ENCODE data around the gene RNASET2. TPM values are rescaled to one million over a fixed set of nuclear protein-coding genes. Genes with fewer than 3 reads are reported as not detected.

Gene RNASET2
- total and polyA plus RNA-seq, 2 of the 13 experiments (the other 11 are each of a cell fraction or from before 2014, with no cell fraction given) = 44.6 to 597 TPM

GRCh38 chr6:166907373-166907841 lies 48.9 kb downstream of the RNASET2 start:
- no peak overlapping the region for H3K27ac ChIP-seq (ENCODE audit: extremely low read length, insufficient read depth, low read length)
- no peaks in the 10 kb centered on the region for H3K9me3 ChIP-seq (ENCODE audit: low read length)
- no peak for TF ChIP-seq PHB2 (IDR thresholded peaks at IDR 0.05; ENCODE audit: partially characterized antibody)
- no peak for TF ChIP-seq ZNF138 (CRISPR knock-in tag; IDR thresholded peaks at IDR 0.05; ENCODE audit: low read depth)
- TF ChIP-seq NR2F6 (IDR thresholded peaks at IDR 0.05) = no peak
- no peak for TF ChIP-seq NR2F6 (CRISPR knock-in tag; IDR thresholded peaks at IDR 0.05)
- TF ChIP-seq XRCC5 (optimal IDR thresholded peaks at IDR 0.05; ENCODE audit: low read length) = no peak
- no peak for TF ChIP-seq ZNF704 (CRISPR knock-in tag; IDR thresholded peaks at IDR 0.05; ENCODE audit: borderline replicate concordance)
- TF ChIP-seq POGZ (CRISPR knock-in tag; IDR thresholded peaks at IDR 0.05) = no peak
- TF ChIP-seq, protein P1, sequence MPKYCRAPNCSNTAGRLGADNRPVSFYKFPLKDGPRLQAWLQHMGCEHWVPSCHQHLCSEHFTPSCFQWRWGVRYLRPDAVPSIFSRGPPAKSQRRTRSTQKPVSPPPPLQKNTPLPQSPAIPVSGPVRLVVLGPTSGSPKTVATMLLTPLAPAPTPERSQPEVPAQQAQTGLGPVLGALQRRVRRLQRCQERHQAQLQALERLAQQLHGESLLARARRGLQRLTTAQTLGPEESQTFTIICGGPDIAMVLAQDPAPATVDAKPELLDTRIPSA (CRISPR knock-in tag; IDR thresholded peaks at IDR 0.05; ENCODE audit: borderline replicate concordance) = no peak
- no peak for TF ChIP-seq ZNF562 (CRISPR knock-in tag; IDR thresholded peaks at IDR 0.05; ENCODE audit: borderline replicate concordance)
- TF ChIP-seq KLF11 (CRISPR knock-in tag; IDR thresholded peaks at IDR 0.05) = no peak
- TF ChIP-seq SIN3A (IDR thresholded peaks at IDR 0.05; ENCODE audit: borderline replicate concordance, low read depth, low read length) = no peak
- TF ChIP-seq HNRNPK (IDR thresholded peaks at IDR 0.05; ENCODE audit: low read depth, low read length, poor library complexity, severe bottlenecking) = no peak
- H3K36me3 ChIP-seq (replicated peaks in 1 of 2; ENCODE audit: control insufficient read depth in 1 of 2, insufficient read depth in 2 of 2, low read length in 2 of 2) = no peaks in the 10 kb centered on the region; a peak in 1 of 5 replicates
- intact Hi-C loops (cut with micrococcal nuclease; ENCODE audit: unreplicated experiment) = no loop called here
- 86% methylated on average over 7 of the region's 8 CpGs for WGBS (ENCODE audit: low lambda C conversion rate)
- ChIA-PET POLR2A (no interaction called here), CTCF (ENCODE audit: low intra/inter-chr PET ratio, low total read pairs) (no interaction called here)
- DNase-seq (ENCODE audit: low spot score) (no peak), FAIRE-seq (no peak), ATAC-seq (no peak)
- in situ Hi-C loops (cut with HindIII; ENCODE audit: extremely low pct_ligation_motif_present, low pct_unique_long_range_greater_than_20kb) = no loop called here
- H3K79me2 ChIP-seq (ENCODE audit: insufficient read depth, low read length) = no peaks in the 10 kb centered on the region
- H4K20me1 ChIP-seq (ENCODE audit: insufficient read depth, low read length) = no peaks in the 10 kb centered on the region
- no TSS peak for BruUV-seq (replicated peaks)
- H2AFZ ChIP-seq (ENCODE audit: low read length) = no peak overlapping the region
- no peaks in the 10 kb centered on the region for H3K27me3 ChIP-seq (ENCODE audit: control insufficient read depth in 1 of 2, insufficient read depth in 2 of 2, low read length in 2 of 2)
- H3K4me2 ChIP-seq (ENCODE audit: low read depth, low read length) = no peak overlapping the region
- H3K4me3 ChIP-seq (replicated peaks in 1 of 3; ENCODE audit: insufficient read depth in 1 of 3, low read depth in 2 of 3, low read length in 3 of 3) = no peak overlapping the region
- H3K9ac ChIP-seq (ENCODE audit: insufficient read depth, low read depth, low read length) = no peak overlapping the region
- no peaks in the 10 kb centered on the region for H3K4me1 ChIP-seq (ENCODE audit: insufficient read depth, low read length)

Data from HepG2 (cell line).